Muscle of back (tissue), 13 donors: ENCODE data around the gene SEPHS1. TPM values are rescaled to one million over a fixed set of nuclear protein-coding genes. Genes with fewer than 3 reads are reported as not detected.
A peak's percentile ranks its signal among the peaks of the same experiment; 100 is the strongest.
"Not testable (repeated sequence)": the region's sequence is repeated elsewhere in the genome, so short reads cannot be mapped to it uniquely, and the experiment has no call there.

ENCODE experiments used
- DNase-seq, 3 donors: peaks; one replicate each; pipeline versions ENCODE4 v3.0.0 to v3.0.0-alpha.2; 2013
- long read RNA-seq, 9 donors: transcript quantifications; one replicate each; lab custom pipeline, GENCODE V29; 2026
- polyA plus RNA-seq, 10 donors: library from polyadenylated mRNA; unstranded; fragments of 120-200 nt; gene quantifications; one replicate each; pipeline ENCODE4 v1.2.1, GENCODE V29; 2013; ENCODE audit not compliant: insufficient read length in 10 of 10

Gene SEPHS1
- 10 to 100 TPM; 53.0 to 82.3 (median 60.0) TPM for polyA plus RNA-seq
- long read RNA-seq, donor 1, transcript SEPHS1-201 (9 exons, 3,273 nt) = major isoform, 8 of 44 reads
- long read RNA-seq, donor 1, partial matches to known transcripts = 36 of 44 reads
- long read RNA-seq, donor 1, other reads (novel, unspliced or antisense) = 0 of 44 reads
- long read RNA-seq, donor 2, transcript SEPHS1-201 (9 exons, 3,273 nt) = major isoform, 9 of 22 reads
- long read RNA-seq, donor 2, partial matches to known transcripts = 5 of 22 reads
- long read RNA-seq, donor 2, other reads (novel, unspliced or antisense) = 8 of 22 reads
- long read RNA-seq, donor 3 = 0 reads
- long read RNA-seq, donor 4, transcript SEPHS1-201 (9 exons, 3,273 nt) = major isoform, 7 of 28 reads
- long read RNA-seq, donor 4, partial matches to known transcripts = 16 of 28 reads
- long read RNA-seq, donor 4, other reads (novel, unspliced or antisense) = 5 of 28 reads
- long read RNA-seq, donor 5, transcript SEPHS1-201 (9 exons, 3,273 nt) = major isoform, 7 of 24 reads
- long read RNA-seq, donor 5, partial matches to known transcripts = 6 of 24 reads
- long read RNA-seq, donor 5, other reads (novel, unspliced or antisense) = 10 of 24 reads
- long read RNA-seq, donor 6, transcript SEPHS1-201 (9 exons, 3,273 nt) = major isoform, 12 of 37 reads
- long read RNA-seq, donor 6, partial matches to known transcripts = 20 of 37 reads
- long read RNA-seq, donor 6, other reads (novel, unspliced or antisense) = 5 of 37 reads
- long read RNA-seq, donor 7, transcript SEPHS1-201 (9 exons, 3,273 nt) = major isoform, 8 of 27 reads
- long read RNA-seq, donor 7, partial matches to known transcripts = 12 of 27 reads
- long read RNA-seq, donor 7, other reads (novel, unspliced or antisense) = 7 of 27 reads
- long read RNA-seq, donor 8, transcript SEPHS1-201 (9 exons, 3,273 nt) = major isoform, 8 of 53 reads
- long read RNA-seq, donor 8, partial matches to known transcripts = 45 of 53 reads
- long read RNA-seq, donor 8, other reads (novel, unspliced or antisense) = 0 of 53 reads
- long read RNA-seq, donor 9 = 0 reads

- peak; percentile 78 to 91 (median 83) for DNase-seq
These were observed at the start of gene SEPHS1 for GRCh38 chr10:13348216-13349017. SEPHS1 (minus strand) TSS chr10:13348293; CDS start chr10:13344950, 3,343 bp downstream.

GRCh38 chr10:13397052-13397451, 49.0 kb upstream of the SEPHS1 start:
- no peak for DNase-seq

- DNase-seq = no peak
These were observed 48.3 kb upstream of the SEPHS1 start for GRCh38 chr10:13396369-13396768.

GRCh38 chr10:13395540-13395939, 47.4 kb upstream of the SEPHS1 start:
- no peak for DNase-seq

- no peak for DNase-seq
These were observed 45.5 kb upstream of the SEPHS1 start for GRCh38 chr10:13393640-13394039.

GRCh38 chr10:13392701-13393100, 44.6 kb upstream of the SEPHS1 start:
- DNase-seq = no peak

- DNase-seq = peak; percentile 21 to 30 (median 28)
These were observed 42.8 kb upstream of the SEPHS1 start for GRCh38 chr10:13390604-13391522.

GRCh38 chr10:13388478-13389230, 40.6 kb upstream of the SEPHS1 start:
- DNase-seq = peak in 2 of 3 donors; percentile 16 to 52

GRCh38 chr10:13386021-13386420, 37.9 kb upstream of the SEPHS1 start:
- no peak for DNase-seq

- peak in 1 of 3 donors; percentile 11 for DNase-seq
These were observed 35.3 kb upstream of the SEPHS1 start for GRCh38 chr10:13383399-13383761.

- no peak for DNase-seq
These were observed 34.8 kb upstream of the SEPHS1 start for GRCh38 chr10:13382703-13383398.

- DNase-seq = not testable (repeated sequence)
These were observed 31.0 kb upstream of the SEPHS1 start for GRCh38 chr10:13379061-13379460.

GRCh38 chr10:13376746-13377145, 28.7 kb upstream of the SEPHS1 start:
- DNase-seq = no peak

GRCh38 chr10:13376297-13376696, 28.2 kb upstream of the SEPHS1 start:
- DNase-seq = no peak

GRCh38 chr10:13375791-13376190, 27.7 kb upstream of the SEPHS1 start:
- DNase-seq = no peak

GRCh38 chr10:13373644-13374043, 25.6 kb upstream of the SEPHS1 start:
- DNase-seq = no peak

- no peak for DNase-seq
These were observed 24.4 kb upstream of the SEPHS1 start for GRCh38 chr10:13372524-13372923.

GRCh38 chr10:13371897-13372470, 23.9 kb upstream of the SEPHS1 start:
- peak; percentile 79 to 91 (median 83) for DNase-seq

- DNase-seq = no peak
These were observed 18.8 kb upstream of the SEPHS1 start for GRCh38 chr10:13366891-13367290.
